GM12878 (cell line): ENCODE data around the gene RAB6B. TPM values are rescaled to one million over a fixed set of nuclear protein-coding genes. Genes with fewer than 3 reads are reported as not detected.

Source experiments
- ATAC-seq: fragments of 200-7000 bp; cut with Tn5 transposase; 3 replicates; pipeline ENCODE4 v1.9.1; 2020; ENCODE audit warnings: mild to moderate bottlenecking, moderate library complexity
- BruUV-seq: library from RNA; stranded (reverse); fragments of 400-500 nt; replicated peaks from 2 replicates; lab custom pipeline; 2021; lab: Mats Ljungman, UMichigan
- CTCF ChIA-PET: fragments of 300-600 bp; sonication (Branson Sonifier 250); formaldehyde crosslinking; extraction: SDS; loops from one replicate; lab custom pipeline; 2021; ENCODE audit warnings: inconsistent platforms; lab: Yijun Ruan, JAX
- POLR2A ChIA-PET: fragments of 350-600 bp; formaldehyde crosslinking; extraction: SDS; loops from one replicate; lab custom pipeline; 2021; ENCODE audit warnings: inconsistent platforms; lab: Charles Lee
- RAD21 ChIA-PET: fragments of 300-600 bp; sonication (Branson Sonifier 250); formaldehyde crosslinking; loops from one replicate; lab custom pipeline; 2023; ENCODE audit warnings: antibody characterized with exemption; ENCODE audit not compliant: unreplicated experiment; lab: Charles Lee
- SMC1A ChIA-PET: fragments of 300-600 bp; sonication (Branson Sonifier 250); formaldehyde crosslinking; loops from one replicate; lab custom pipeline; 2023; ENCODE audit not compliant: unreplicated experiment, uncharacterized antibody; lab: Charles Lee
- DNase-seq: peaks from one replicate; pipeline ENCODE4 v3.0.0-alpha.2; 2011; ENCODE audit warnings: low read depth, low spot score
- FAIRE-seq: peaks from 3 replicates; lab custom pipeline; 2011; peaks lifted over from hg19 to GRCh38; lab: Jason Lieb, UNC
- H2AFZ ChIP-seq: 2 replicates; pipeline ENCODE4 v1.6.0; 2011; ENCODE audit warnings: low read depth, low read length, control low read depth; ENCODE audit not compliant: control insufficient read depth
- H3K27ac ChIP-seq: 2 replicates; pipeline ENCODE4 v1.5.1; 2011; ENCODE audit warnings: control low read depth; ENCODE audit not compliant: control insufficient read depth, insufficient read depth
- H3K27me3 ChIP-seq, 2 experiments: replicated peaks in 1 of 2; 2 replicates each; pipeline versions ENCODE4 v1.6.0 to v1.6.1; 2011; ENCODE audit warnings: low read length in 1 of 2; ENCODE audit not compliant: control insufficient read depth in 2 of 2, insufficient read depth in 2 of 2
- H3K36me3 ChIP-seq, 2 experiments: 2 replicates each; pipeline ENCODE4 v1.5.1; 2011; ENCODE audit warnings: low read length in 1 of 2; ENCODE audit not compliant: control insufficient read depth in 2 of 2, insufficient read depth in 2 of 2
- H3K4me1 ChIP-seq: 2 replicates; pipeline ENCODE4 v1.6.1; 2011; ENCODE audit warnings: mild to moderate bottlenecking, low read length, moderate library complexity, mixed read lengths; ENCODE audit not compliant: control insufficient read depth, insufficient read depth
- H3K4me2 ChIP-seq: 2 replicates; pipeline ENCODE4 v1.6.0; 2011; ENCODE audit warnings: control low read depth; ENCODE audit not compliant: control insufficient read depth, insufficient read depth
- H3K4me3 ChIP-seq: fragments of 200-600 bp; sonication (generic); 2 replicates; pipeline ENCODE4 v1.5.1; 2016
- H3K79me2 ChIP-seq: 2 replicates; pipeline ENCODE4 v1.6.0; 2011; ENCODE audit warnings: low read length; ENCODE audit not compliant: control insufficient read depth, insufficient read depth
- H3K9ac ChIP-seq: 2 replicates; pipeline ENCODE4 v1.8.0; 2011; ENCODE audit warnings: low read length, control low read depth, mixed read lengths; ENCODE audit not compliant: control insufficient read depth, insufficient read depth
- H3K9me3 ChIP-seq: replicated peaks from 3 replicates; pipeline ENCODE4 v1.5.1; 2011; ENCODE audit warnings: mild to moderate bottlenecking, low read length; ENCODE audit not compliant: control insufficient read depth, insufficient read depth
- H4K20me1 ChIP-seq: 2 replicates; pipeline ENCODE4 v1.6.0; 2011; ENCODE audit not compliant: control insufficient read depth, insufficient read depth
- ASH2L ChIP-seq: fragments of 300-600, 200-600 bp; sonication (generic); IDR thresholded peaks from 2 replicates; pipeline ENCODE4 v1.6.1; 2017; ENCODE audit warnings: low read depth, mild to moderate bottlenecking, borderline replicate concordance
- CHD4 ChIP-seq: fragments of 200-600 bp; sonication (generic); IDR thresholded peaks from 2 replicates; pipeline ENCODE4 v1.6.1; 2016; ENCODE audit warnings: mild to moderate bottlenecking
- HDGF ChIP-seq: fragments of 450-650 bp; IDR thresholded peaks from 2 replicates; pipeline ENCODE4 v1.6.1; 2016; ENCODE audit warnings: antibody characterized with exemption
- JUNB ChIP-seq: IDR thresholded peaks from 2 replicates; pipeline ENCODE4 v1.6.1; 2016; ENCODE audit warnings: antibody characterized with exemption, mild to moderate bottlenecking
- KAT2A ChIP-seq: conservative IDR thresholded peaks from 2 replicates; pipeline ENCODE4 v1.6.1; 2011; ENCODE audit warnings: low read depth, low read length; ENCODE audit not compliant: control insufficient read depth
- KDM1A ChIP-seq: fragments of 200-600 bp; sonication (generic); IDR thresholded peaks from 2 replicates; pipeline ENCODE4 v1.6.1; 2016; ENCODE audit warnings: borderline replicate concordance
- NRF1 ChIP-seq: conservative IDR thresholded peaks from 2 replicates; pipeline ENCODE4 v1.6.1; 2011; ENCODE audit warnings: mild to moderate bottlenecking, low read depth, low read length, improper control_type of control experiment
- RAD51 ChIP-seq: fragments of 450-650 bp; IDR thresholded peaks from 2 replicates; pipeline ENCODE4 v1.6.1; 2016; ENCODE audit warnings: moderate library complexity, mild to moderate bottlenecking, inconsistent platforms
- SMC3 ChIP-seq: IDR thresholded peaks from 2 replicates; pipeline ENCODE4 v1.6.1; 2011; ENCODE audit warnings: low read length, improper control_type of control experiment, borderline replicate concordance
- TCF7 ChIP-seq: IDR thresholded peaks from 2 replicates; pipeline ENCODE4 v1.6.1; 2014; ENCODE audit warnings: antibody characterized with exemption, borderline replicate concordance
- YBX1 ChIP-seq: fragments of 450-650 bp; IDR thresholded peaks from 2 replicates; pipeline ENCODE4 v1.6.1; 2016; ENCODE audit warnings: antibody characterized with exemption
- ZBED1 ChIP-seq: IDR thresholded peaks from 2 replicates; pipeline ENCODE4 v1.6.1; 2016; ENCODE audit warnings: borderline replicate concordance
- ZNF207 ChIP-seq: fragments of 450-650 bp; IDR thresholded peaks from 2 replicates; pipeline ENCODE4 v1.6.1; 2014; ENCODE audit warnings: antibody characterized with exemption, mild to moderate bottlenecking, borderline replicate concordance
- ZNF217 ChIP-seq: fragments of 450-650 bp; IDR thresholded peaks from 2 replicates; pipeline ENCODE4 v1.6.1; 2017; ENCODE audit warnings: antibody characterized with exemption, mild to moderate bottlenecking
- ZNF384 ChIP-seq: IDR thresholded peaks from 2 replicates; pipeline ENCODE4 v1.6.1; 2012; ENCODE audit warnings: low read depth, mild to moderate bottlenecking, low read length, improper control_type of control experiment, borderline replicate concordance
- WGBS: methylation state at CpG from one replicate; pipeline ENCODE4 v1.1.6; 2016; ENCODE audit warnings: low lambda C conversion rate; ENCODE audit not compliant: insufficient replicate concordance, insufficient coverage; ENCODE audit errors: missing lambda C conversion rate; 5-methylcytosine and 5-hydroxymethylcytosine counted together
- in situ Hi-C: fragments of 300-500 bp; cut with MboI; formaldehyde crosslinking; loops from 9 replicates; pipeline ENCODE4 v1.14.3; 2018; ENCODE audit warnings: mixed read lengths
- intact Hi-C: fragments of 100-400 bp; cut with micrococcal nuclease; formaldehyde crosslinking; loops from one replicate; pipeline ENCODE4 v1.14.2; 2022; ENCODE audit not compliant: unreplicated experiment
- polyA plus RNA-seq, 11 experiments: library from polyadenylated mRNA; depleted of rRNA in 4 of 11; unstranded in 6 of 11; stranded (reverse) in 5 of 11; fragments of >200 nt; fragmentation: Nextera tagmentation in 4 of 11; fragmentation: Illumina TruSeq in 1 of 11; extraction: Ambion mirVana in 4 of 11; extraction: Trizol in 1 of 11; gene quantifications; 1 replicate in 1 of 11; 2 replicates in 10 of 11; pipeline versions ENCODE4 v1.2.1 to v1.2.3, GENCODE V29; 2011 to 2016; ENCODE audit warnings: inconsistent platforms in 2 of 11, missing spikeins in 2 of 11, low read depth in 1 of 11
- total RNA-seq, 4 experiments: library from RNA; depleted of rRNA in 3 of 4; stranded (reverse); fragments of >200 nt in 3 of 4; fragmentation: Illumina TruSeq in 1 of 4; extraction: Trizol in 1 of 4; gene quantifications; 2 replicates each; pipeline versions ENCODE4 v1.2.1 to v1.2.3, GENCODE V29; 2013 to 2021
- TF ChIP-seq, protein P1 (sequence below): IDR thresholded peaks from 2 replicates; pipeline ENCODE4 v1.6.1; 2012; ENCODE audit warnings: mild to moderate bottlenecking, low read depth, low read length

The RAB6B gene
- total and polyA plus RNA-seq, 10 of the 15 experiments (the other 5 are each of a cell fraction or from before 2014, with no cell fraction given) = 0.01 to 0.16 (median 0.04) TPM; not detected in 5

DNA sequence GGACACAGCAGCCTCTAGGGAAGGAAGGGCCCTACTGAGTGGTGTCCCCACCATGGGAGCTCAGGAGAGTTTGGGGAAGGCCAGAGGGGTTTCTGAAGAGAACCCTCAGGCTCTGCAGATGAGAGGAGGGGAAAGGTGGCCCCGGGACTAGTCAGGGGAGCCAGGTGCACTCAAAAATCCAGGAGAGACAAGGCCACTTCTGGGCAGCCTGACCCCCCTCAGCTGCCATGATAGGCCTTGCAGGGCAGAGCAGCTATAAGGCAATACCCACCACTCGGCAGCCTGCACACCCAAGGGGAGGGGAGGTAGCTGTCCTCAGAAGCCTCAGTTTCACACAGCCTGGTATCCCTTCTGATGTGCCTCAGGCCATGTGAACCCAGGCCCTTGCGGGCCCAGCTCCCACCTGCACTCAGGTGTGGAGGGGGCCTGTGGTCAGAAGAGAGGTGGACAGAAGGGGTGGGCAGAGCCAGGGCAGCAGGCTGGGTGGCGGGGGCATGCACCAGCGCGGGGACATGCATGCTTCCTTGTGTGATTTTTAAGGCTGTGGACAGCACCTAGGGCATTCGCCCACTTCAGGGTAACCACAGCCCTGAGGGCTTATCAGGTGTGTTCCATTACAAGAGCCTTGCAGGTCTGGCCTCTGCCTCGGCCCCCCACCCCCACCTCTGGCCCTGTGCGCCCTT, 55.5 kb downstream of the RAB6B start (continued):
- TF ChIP-seq, protein P1, sequence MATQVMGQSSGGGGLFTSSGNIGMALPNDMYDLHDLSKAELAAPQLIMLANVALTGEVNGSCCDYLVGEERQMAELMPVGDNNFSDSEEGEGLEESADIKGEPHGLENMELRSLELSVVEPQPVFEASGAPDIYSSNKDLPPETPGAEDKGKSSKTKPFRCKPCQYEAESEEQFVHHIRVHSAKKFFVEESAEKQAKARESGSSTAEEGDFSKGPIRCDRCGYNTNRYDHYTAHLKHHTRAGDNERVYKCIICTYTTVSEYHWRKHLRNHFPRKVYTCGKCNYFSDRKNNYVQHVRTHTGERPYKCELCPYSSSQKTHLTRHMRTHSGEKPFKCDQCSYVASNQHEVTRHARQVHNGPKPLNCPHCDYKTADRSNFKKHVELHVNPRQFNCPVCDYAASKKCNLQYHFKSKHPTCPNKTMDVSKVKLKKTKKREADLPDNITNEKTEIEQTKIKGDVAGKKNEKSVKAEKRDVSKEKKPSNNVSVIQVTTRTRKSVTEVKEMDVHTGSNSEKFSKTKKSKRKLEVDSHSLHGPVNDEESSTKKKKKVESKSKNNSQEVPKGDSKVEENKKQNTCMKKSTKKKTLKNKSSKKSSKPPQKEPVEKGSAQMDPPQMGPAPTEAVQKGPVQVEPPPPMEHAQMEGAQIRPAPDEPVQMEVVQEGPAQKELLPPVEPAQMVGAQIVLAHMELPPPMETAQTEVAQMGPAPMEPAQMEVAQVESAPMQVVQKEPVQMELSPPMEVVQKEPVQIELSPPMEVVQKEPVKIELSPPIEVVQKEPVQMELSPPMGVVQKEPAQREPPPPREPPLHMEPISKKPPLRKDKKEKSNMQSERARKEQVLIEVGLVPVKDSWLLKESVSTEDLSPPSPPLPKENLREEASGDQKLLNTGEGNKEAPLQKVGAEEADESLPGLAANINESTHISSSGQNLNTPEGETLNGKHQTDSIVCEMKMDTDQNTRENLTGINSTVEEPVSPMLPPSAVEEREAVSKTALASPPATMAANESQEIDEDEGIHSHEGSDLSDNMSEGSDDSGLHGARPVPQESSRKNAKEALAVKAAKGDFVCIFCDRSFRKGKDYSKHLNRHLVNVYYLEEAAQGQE = no peak
- no peak for TF ChIP-seq KDM1A
- no peak for TF ChIP-seq ZBED1
- TF ChIP-seq RAD51 = no peak
- no peak for TF ChIP-seq CHD4

GRCh38 chr3:133838916-133839800, 56.5 kb downstream of the RAB6B start:
- in situ Hi-C loops = no loop called here
- peak; percentile 19; the same call in 2 of the 3 replicates for ATAC-seq
- no peak for TF ChIP-seq KAT2A
- no peak for TF ChIP-seq JUNB
- no peak for TF ChIP-seq ZNF384
- TF ChIP-seq ASH2L = no peak
- no peak for TF ChIP-seq NRF1
- TF ChIP-seq, protein P1 = no peak
- no peak for TF ChIP-seq SMC3
- no peak for TF ChIP-seq TCF7
- no peak for TF ChIP-seq HDGF
- TF ChIP-seq ZNF217 = no peak
- no peak for TF ChIP-seq YBX1
- no peak for TF ChIP-seq ZNF207

More at GRCh38 chr3:133838916-133839800, 56.5 kb downstream of the RAB6B start:
- 42% methylated on average over 12 of the region's 12 CpGs for WGBS
- POLR2A ChIA-PET = no interaction called here
- no peak overlapping the region for H3K4me3 ChIP-seq
- DNase-seq = no peak
- intact Hi-C loops = no loop called here
- no peaks in the 10 kb centered on the region for H3K4me1 ChIP-seq
- peaks cover 3 to 4% of the 10 kb centered on the region in 2 experiments for H3K27me3 ChIP-seq
- H3K79me2 ChIP-seq = no peaks in the 10 kb centered on the region
- no peaks in the 10 kb centered on the region for H3K9me3 ChIP-seq
- no peak overlapping the region for H3K4me2 ChIP-seq
- CTCF ChIA-PET = no interaction called here
- no peaks in the 10 kb centered on the region; a peak in 1 of 4 replicates for H3K36me3 ChIP-seq
- FAIRE-seq = no peak
- RAD21 ChIA-PET = no interaction called here
- no TSS peak for BruUV-seq
- H4K20me1 ChIP-seq = no peaks in the 10 kb centered on the region
- no peak overlapping the region for H3K27ac ChIP-seq
- H2AFZ ChIP-seq = no peak overlapping the region
- SMC1A ChIA-PET = no interaction called here
- H3K9ac ChIP-seq = no peak overlapping the region
